Hematopoietic multipotent progenitor cell treated with erythropoietin and hydrocortisone succinate and interleukin-3 and kit ligand, for 6 days (in vitro differentiated cells): ENCODE data around the gene KCNT1.

Experiments
- DNase-seq: peaks from one replicate; pipeline ENCODE4 v3.0.0-alpha.2; 2015

The KCNT1 gene

GRCh38 chr9:135728436-135729110 is 26.6 kb downstream of the KCNT1 start:
- DNase-seq = no peak

GRCh38 chr9:135729480-135729879 is 27.5 kb downstream of the KCNT1 start:
- no peak for DNase-seq

- DNase-seq = no peak
Observed at GRCh38 chr9:135731454-135731853, 29.5 kb downstream of the KCNT1 start.

GRCh38 chr9:135732569-135733257 is 30.7 kb downstream of the KCNT1 start:
- DNase-seq = no peak

- no peak for DNase-seq
Observed at GRCh38 chr9:135734616-135735144, 32.7 kb downstream of the KCNT1 start.

- DNase-seq = no peak
Observed at GRCh38 chr9:135736272-135736978, 34.4 kb downstream of the KCNT1 start.

- no peak for DNase-seq
Observed at GRCh38 chr9:135736979-135737839, 35.2 kb downstream of the KCNT1 start.

GRCh38 chr9:135737840-135738521 is 36.0 kb downstream of the KCNT1 start:
- DNase-seq = no peak

- DNase-seq = no peak
Observed at GRCh38 chr9:135739271-135740220, 37.6 kb downstream of the KCNT1 start.

GRCh38 chr9:135741276-135742219 is 39.6 kb downstream of the KCNT1 start:
- DNase-seq = no peak

GRCh38 chr9:135743021-135743420 is 41.0 kb downstream of the KCNT1 start:
- no peak for DNase-seq

- DNase-seq = no peak
Observed at GRCh38 chr9:135743546-135744332, 41.8 kb downstream of the KCNT1 start.

- DNase-seq = no peak
Observed at GRCh38 chr9:135744333-135745070, 42.5 kb downstream of the KCNT1 start.

- DNase-seq = no peak
Observed at GRCh38 chr9:135745189-135745588, 43.2 kb downstream of the KCNT1 start.

- no peak for DNase-seq
Observed at GRCh38 chr9:135745686-135746324, 43.8 kb downstream of the KCNT1 start.

- DNase-seq = no peak
Observed at GRCh38 chr9:135746565-135746964, 44.6 kb downstream of the KCNT1 start.

- DNase-seq = no peak
Observed at GRCh38 chr9:135747311-135747710, 45.3 kb downstream of the KCNT1 start.

GRCh38 chr9:135748676-135749075 is 46.7 kb downstream of the KCNT1 start:
- DNase-seq = no peak
